HG03025 (cell line): ENCODE measurements around the gene POLD1.
"Not testable (repeated sequence)": the region's sequence is repeated elsewhere in the genome, so short reads cannot be mapped to it uniquely, and the experiment has no call there.

Experiments
- ATAC-seq: cut with Tn5 transposase; IDR thresholded peaks from one replicate; pipeline ENCODE4 v1.9.1; 2021; ENCODE audit warnings: mild to moderate bottlenecking, moderate library complexity; ENCODE audit not compliant: unreplicated experiment, low FRiP score

The POLD1 gene

DNA sequence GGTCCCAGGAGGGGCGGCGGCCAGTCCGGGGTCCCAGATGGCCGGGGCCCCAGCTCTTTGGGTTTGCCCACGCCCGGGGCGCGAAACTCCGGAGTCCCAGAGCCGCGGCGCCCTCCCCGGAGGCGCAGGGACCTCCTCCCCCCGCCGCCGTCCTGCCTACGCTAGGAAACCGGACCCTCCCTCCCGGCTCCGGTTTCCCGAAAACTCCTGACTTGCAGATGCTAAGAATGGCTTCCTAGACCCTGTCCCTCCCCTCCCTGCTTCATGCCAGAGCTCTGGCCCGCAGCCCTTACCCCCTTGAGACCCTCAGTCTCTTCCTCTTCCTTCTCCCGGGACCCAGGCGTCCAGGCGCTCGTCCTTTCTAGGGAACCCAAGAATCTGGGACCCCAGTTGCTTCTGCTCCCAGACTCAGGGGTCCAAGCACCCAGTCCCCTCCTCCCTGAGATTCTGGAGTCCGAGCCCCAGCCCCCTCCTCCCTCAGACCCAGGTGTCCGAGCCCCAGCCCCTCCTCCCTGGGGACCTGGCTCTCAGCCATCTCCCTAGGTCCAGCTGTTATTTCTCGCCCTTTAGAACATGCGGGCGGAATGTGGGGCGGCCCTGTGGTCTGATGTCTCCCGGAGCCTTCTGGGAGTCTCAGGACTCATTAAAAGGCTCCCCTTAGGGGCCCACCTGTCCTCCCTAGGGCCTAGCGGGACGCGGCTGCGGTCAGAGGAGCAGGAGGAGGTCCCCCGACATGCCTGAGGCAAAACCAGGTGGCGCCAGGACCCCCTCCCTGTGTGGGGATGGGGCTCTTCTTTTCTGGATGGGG is 48.3 kb downstream of the POLD1 start, which contains the start of gene MYBPC2:
MYBPC2 (plus strand) TSS at position 672 of the 808 bp plus-strand sequence; CDS start at position 734, 62 bp downstream.
- ATAC-seq: no peak

DNA sequence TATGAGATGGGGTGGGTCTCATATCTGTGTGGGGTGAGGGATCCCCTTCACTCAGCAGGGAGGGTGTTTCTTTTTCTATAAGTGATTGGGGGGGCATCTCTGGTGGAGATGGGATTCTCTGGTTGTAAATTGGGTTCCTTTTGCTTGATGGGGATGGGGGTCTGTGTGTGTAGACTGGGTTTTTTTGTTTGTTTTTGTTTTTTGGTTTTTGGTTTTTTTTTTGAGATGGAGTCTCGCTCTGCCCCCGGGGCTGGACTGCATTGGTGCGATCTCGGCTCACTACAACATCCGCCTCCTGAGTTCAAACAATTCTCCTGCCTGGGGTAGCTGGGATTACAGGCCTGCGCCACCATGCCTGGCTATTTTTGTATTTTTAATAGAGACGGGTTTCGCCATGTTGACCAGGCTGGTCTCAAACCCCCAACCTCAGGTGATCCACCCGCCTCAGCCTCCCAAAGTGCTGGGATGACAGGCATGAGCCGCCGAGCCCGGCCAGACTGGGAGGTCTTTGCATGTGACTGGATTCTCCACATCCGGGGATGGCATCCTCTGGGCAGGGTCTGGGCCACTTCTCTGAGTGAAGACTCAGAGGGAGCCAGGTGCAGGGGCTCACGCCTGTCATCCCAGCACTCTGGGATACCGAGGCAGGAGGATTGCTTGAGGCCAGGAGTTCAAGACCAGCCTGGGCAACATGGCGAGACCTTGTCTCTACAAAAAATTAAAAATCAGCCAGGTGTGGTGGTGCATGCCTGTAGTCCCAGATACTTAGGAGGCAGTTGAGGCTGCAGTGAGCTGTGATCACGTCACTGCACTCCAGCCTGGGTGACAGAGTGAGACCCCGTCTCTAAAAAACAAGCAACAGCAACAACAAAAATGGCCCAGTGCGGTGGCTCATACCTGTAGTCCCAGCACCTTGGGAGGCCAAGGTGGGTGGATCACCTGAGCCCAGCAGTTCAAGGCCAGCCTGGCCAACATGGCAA is 49.3 kb downstream of the POLD1 start:
- ATAC-seq: no peak

DNA sequence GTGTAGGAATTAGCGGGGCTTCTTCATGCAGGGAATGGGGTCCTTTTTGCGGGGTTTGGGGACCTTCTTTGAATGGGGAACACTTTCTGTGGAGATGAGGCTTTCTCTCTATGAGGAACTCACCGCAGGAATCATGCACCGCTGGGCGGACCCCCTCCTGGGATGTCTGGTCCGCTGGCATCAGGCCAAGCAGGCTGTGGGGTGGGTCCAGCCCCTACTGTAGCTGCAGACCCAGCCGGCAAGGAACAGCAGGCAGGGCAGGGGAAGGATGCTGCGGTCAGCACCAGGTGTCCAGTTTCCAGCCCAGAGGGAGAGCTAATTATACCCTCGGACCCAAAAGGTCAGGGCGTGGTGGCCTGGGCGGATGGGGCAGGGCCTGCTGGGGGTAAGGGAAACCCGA is 50.4 kb downstream of the POLD1 start:
- no peak for ATAC-seq

- ATAC-seq: no peak
Observed at GRCh38 chr19:50435221-50435620, 51.1 kb downstream of the POLD1 start.

GRCh38 chr19:50435627-50436026 is 51.5 kb downstream of the POLD1 start:
- no peak for ATAC-seq

DNA sequence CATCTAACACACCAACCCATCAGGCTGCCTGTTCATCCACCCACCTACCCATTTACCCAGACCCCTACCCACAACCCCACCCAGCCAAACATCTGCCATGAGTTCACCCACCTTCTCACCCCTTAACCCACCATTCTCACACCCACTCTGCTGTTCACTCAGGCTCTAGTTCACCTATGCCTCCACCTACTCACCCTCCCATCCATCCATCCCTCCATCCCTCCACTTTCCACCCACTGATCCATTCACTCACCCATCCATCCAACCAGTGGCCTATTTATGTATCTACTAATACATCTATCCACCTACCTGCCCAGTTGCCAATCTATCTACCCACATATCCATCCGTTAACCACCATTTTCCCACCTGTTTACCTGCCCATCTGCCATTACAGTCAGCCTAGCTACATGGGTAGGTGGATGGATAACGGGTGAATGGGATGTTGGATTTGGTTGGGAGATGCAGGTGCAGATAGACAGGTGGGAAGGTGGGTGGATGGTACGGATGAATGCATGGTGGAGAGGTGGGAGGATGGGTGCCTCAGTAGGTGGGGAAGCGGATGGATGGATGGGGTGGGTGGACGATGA is 53.8 kb downstream of the POLD1 start:
- ATAC-seq: no peak

DNA sequence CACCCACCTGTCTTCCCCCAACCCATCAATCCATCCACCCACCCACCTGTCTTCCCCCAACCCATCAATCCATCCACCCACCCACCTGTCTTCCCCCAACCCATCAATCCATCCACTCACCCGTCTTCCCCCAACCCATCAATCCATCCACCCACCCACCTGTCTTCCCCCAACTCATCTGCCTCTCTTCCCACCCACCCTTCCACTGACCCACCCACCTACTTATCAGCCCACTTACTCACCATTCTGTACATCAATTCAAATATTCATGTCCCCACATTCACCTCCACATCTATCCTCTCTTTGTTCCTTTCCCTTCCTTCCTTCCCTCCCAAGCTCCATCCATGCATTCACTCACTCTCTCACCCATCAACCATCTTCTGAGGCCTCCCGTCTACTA is 55.0 kb downstream of the POLD1 start:
- ATAC-seq: not testable (repeated sequence)

DNA sequence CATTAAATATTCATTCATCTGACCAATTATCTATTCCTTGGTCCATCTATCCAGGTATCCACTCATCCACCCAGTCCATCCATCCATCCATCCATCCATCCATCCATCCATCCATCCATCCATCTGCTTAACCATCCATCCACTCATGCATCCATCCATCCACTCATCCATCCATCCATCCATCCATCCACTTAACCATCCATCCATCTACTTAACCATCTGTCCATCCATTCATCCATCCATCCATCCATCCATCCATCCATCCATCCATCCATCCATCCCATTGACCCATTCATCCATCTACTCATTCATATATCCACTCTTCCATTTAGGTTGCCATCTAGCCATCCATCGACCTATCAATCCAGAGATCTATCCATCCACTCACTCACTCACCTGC is 59.9 kb downstream of the POLD1 start:
- no peak for ATAC-seq

DNA sequence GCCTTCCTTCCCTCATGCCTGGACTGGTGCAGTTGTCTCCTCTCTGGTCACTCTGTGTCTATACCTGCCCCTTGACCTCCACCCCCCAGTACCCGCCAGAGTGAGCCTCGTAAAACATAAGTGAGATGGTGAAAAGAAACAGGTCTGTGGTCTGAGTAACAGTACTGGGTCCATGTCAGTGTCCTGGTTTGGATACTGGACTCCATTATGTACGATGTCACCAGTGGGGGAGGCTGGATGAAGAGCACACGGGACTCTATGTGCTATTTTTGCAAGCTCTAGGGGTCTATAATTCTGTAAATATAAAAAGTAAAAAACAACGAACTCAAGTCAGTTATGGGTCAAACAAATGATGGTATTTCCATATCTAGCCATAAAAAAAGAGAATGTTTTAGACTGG is 62.9 kb downstream of the POLD1 start:
- no peak for ATAC-seq

DNA sequence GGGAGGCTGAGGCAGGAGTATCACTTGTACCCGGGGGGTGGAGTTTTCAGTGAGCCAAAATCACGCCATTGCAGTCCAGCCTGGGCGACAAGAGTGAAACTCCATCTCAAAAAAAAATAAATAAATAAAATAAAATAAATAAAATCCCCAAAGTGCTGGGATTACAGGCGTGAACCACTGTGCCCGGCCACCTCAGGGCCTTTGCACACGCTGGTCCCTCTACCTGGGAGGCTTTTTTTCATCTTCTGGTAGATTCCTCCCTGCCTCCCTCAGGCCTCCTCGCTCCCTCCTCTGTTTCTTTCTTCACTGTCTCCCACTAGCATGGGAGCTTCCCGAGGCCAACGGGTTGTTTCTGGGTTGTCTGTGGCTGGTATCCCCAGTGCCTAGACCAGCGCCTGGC is 63.6 kb downstream of the POLD1 start:
- no peak for ATAC-seq

DNA sequence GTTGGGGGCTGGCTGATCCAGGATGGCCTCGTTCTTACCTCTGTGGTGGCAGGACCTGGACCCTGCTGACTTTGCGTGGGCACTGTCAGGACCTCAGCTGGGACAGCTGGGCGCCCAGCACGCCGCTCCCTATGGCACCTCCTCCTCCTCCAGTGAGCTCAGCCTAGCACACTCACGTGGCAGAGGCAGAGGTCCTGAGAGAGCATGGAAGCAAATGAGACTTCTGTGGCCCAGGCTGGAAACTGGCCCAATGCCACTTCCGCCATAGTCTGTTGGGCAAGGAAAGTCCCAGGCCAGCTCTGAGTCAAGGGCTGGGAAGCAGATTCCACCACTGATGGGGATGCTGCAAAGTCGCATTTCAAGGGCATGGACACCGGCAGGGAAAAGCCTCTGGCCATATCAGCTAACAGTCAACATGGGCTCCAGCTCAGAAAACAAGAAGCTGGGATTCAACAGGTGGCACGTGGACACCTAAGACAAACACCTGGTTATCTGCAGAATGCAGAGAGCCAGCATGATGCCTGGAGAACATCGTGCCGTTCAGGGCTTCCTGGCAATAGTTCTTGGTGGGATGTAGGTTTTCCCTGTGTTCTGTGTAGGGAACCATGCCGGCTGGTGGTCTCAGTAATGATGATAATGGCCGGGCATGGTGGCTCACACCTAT is 65.2 kb downstream of the POLD1 start:
- ATAC-seq: no peak

DNA sequence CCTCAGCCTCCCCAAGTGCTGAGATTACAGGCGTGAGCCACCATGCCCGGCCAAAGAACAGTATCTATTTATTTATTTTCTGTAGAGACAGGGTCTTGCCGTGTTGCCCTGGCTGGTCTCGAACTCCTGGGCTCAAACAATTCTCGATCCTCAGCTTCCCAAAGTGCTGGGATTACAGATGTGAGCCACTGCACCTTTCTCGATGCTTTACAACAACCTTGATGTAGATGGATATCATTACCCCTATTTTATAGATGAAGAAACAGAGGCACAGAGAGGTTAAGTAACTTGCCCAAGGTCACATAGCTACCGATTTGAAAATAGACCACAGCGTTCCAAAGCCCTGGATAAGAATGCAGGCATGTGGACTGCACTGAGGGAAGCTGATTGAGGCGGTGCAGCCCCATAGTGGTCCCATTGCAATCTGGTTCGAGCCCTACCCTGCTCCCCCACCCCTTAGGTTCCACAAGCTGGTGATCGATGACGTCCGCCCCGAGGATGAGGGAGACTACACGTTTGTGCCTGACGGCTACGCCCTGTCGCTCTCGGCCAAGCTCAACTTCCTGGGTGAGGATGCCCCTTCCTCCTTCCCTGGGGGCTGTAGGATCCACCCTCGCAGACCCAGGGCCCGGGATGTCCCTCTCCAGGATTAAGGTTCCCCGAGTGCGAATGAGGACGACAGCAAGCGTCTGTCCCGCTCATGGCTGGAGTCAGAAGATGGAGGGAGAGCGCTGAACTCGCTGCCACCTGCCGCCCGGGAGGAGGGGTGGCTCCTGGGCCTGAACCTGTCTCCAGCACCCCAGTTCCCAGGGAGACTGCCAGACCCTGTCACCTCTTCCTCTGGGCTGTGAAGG is 66.4 kb downstream of the POLD1 start:
- ATAC-seq: no peak

- ATAC-seq: no peak
Observed at GRCh38 chr19:50451223-50451534, 67.0 kb downstream of the POLD1 start.

DNA sequence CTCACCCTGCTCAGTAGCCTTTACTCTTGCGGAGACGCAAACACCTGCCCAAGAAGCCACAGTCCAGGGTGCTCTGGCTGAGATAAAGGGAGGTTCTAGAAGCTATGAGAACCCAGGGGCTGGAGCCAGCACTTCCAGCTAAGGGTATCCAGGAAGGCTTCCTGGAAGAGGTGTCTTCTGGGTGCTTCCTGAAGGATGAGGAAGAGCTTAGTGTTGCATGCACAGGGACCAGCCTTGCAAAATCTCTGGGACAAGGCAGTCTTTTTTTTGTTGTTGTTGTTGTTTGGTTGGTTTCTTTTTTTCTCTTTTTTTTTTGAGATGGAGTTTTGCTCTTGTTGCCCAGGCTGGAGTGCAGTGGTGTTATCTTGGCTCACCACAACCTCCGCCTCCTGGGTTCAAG is 69.1 kb downstream of the POLD1 start:
- no peak for ATAC-seq

GRCh38 chr19:50455992-50456391 is 71.8 kb downstream of the POLD1 start:
- no peak for ATAC-seq

DNA sequence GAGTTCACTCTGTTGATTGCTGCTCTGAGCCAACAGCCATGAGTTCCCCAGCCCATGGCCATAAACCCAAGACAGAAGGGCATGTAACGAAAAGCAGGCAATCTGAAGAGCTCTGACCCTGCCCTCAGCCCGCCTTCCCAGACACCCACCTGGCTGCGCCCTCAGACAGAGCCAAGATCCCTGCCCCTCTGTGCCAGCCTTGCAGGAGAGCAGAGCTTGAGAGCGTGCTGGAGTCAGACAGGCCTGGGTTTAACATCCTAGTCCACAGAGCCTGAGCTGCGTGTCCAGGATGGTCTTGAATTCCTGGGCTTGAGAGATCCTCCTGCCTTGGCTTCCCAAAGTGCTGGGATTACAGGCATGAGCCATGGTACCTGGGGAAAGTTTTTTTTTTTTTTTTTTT is 73.2 kb downstream of the POLD1 start:
- no peak for ATAC-seq

DNA sequence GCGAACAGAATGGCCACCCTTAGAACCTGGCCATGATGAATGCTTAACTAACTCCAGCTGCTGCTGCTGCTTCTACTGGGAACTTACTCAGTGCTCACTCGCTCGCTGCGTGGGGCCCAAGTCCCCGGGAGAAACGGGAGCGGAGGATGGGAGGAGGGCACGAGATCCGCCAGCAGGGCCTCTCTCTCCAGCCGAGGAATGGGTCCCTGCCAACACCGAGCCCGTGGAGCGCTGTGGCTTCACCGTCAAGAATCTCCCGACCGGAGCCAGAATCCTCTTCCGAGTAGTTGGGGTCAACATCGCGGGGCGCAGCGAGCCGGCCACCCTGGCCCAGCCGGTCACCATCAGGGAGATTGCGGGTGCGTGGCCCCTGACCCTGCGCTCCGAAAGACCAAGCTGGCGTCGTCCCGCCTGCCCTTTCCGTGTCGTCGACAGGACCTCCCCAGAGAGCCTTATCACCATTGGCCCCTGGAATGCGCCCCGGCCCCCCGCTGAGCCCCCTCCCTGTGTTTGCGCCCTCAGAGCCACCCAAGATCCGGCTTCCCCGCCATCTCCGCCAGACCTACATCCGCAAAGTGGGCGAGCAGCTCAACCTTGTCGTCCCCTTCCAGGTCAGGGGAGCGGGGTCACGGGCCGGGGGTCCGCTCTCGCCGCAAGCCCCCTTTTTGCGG is 74.4 kb downstream of the POLD1 start:
- no peak for ATAC-seq

GRCh38 chr19:50459067-50459456 is 74.9 kb downstream of the POLD1 start:
- no peak for ATAC-seq

DNA sequence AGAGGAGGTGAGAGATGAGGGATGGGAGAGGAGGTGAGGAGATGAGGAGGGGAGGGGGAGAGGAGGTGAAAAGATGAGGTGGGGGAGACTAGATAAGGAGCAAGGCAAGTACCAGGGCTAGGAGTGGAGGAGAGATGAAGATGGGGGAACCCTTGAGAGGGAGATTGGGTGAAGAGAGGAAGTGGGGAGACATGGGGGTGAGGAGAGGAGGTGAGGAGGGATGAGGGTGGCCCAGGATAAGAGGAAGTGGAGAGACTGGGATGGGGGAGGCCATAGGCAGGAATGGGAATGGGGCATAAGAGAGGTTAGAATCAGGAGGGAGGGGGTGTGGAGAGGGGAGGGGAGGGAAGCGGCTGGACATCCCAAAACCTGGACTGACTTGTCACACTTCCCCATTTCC is 75.5 kb downstream of the POLD1 start:
- no peak for ATAC-seq
